ENCODE results near the gene MLLT10. TPM values are rescaled to one million over a fixed set of nuclear protein-coding genes. Genes with fewer than 3 reads are reported as not detected.

Gene MLLT10
- total and polyA plus RNA-seq, 2 donors (not counting 3 experiments of a cell fraction or from before 2014, with no cell fraction given), result 35.4 to 54.0 TPM

GRCh38 chr10:21626457-21627161 is 92.6 kb downstream of the MLLT10 start:
- no peaks in the 10 kb centered on the region for H3K27me3 ChIP-seq (ENCODE audit: control insufficient read depth in 2 of 2, insufficient read depth in 2 of 2, low read length in 2 of 2)
- no peak overlapping the region for H3K4me3 ChIP-seq (replicated peaks in 1 of 3; ENCODE audit: insufficient read depth in 1 of 3, low read depth in 1 of 3, low read length in 3 of 3)
- no peak overlapping the region for H2AFZ ChIP-seq (ENCODE audit: low read depth, low read length)
- DNase-seq (ENCODE audit: low read depth, low spot score) (no peak), FAIRE-seq (no peak)
- BruUV-seq (replicated peaks), result no TSS peak
- H4K20me1 ChIP-seq (replicated peaks; ENCODE audit: control insufficient read depth, extremely low read depth, insufficient read depth, low read length), result no peaks in the 10 kb centered on the region
- TF ChIP-seq, protein P1, sequence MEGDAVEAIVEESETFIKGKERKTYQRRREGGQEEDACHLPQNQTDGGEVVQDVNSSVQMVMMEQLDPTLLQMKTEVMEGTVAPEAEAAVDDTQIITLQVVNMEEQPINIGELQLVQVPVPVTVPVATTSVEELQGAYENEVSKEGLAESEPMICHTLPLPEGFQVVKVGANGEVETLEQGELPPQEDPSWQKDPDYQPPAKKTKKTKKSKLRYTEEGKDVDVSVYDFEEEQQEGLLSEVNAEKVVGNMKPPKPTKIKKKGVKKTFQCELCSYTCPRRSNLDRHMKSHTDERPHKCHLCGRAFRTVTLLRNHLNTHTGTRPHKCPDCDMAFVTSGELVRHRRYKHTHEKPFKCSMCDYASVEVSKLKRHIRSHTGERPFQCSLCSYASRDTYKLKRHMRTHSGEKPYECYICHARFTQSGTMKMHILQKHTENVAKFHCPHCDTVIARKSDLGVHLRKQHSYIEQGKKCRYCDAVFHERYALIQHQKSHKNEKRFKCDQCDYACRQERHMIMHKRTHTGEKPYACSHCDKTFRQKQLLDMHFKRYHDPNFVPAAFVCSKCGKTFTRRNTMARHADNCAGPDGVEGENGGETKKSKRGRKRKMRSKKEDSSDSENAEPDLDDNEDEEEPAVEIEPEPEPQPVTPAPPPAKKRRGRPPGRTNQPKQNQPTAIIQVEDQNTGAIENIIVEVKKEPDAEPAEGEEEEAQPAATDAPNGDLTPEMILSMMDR (IDR thresholded peaks at IDR 0.05; ENCODE audit: extremely low read depth in 1 of 2, insufficient read depth in 1 of 2, low read depth in 1 of 2, low read length in 2 of 2), result no peak
- TF ChIP-seq, protein P2, sequence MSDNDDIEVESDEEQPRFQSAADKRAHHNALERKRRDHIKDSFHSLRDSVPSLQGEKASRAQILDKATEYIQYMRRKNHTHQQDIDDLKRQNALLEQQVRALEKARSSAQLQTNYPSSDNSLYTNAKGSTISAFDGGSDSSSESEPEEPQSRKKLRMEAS (IDR thresholded peaks at IDR 0.05; ENCODE audit: insufficient read depth, insufficient read length), result no peak
- TF ChIP-seq JUN (IDR thresholded peaks at IDR 0.05; ENCODE audit: borderline replicate concordance, insufficient read depth, insufficient read length, low read depth) (no peak), EZH2 (IDR thresholded peaks at IDR 0.05; ENCODE audit: borderline replicate concordance, low read depth, low read length, severe bottlenecking) (no peak), GATA2 (IDR thresholded peaks at IDR 0.05; ENCODE audit: insufficient read depth, insufficient read length, low read depth, low read length) (no peak), POLR2A (IDR thresholded peaks at IDR 0.05; ENCODE audit: low read depth, low read length) (no peak), POLR2AphosphoS5 (IDR thresholded peaks at IDR 0.05; ENCODE audit: insufficient read depth, low read depth, low read length) (no peak), FOS (IDR thresholded peaks at IDR 0.05; ENCODE audit: borderline replicate concordance, insufficient read depth, low read length) (no peak)
- no peak overlapping the region for H3K9ac ChIP-seq (replicated peaks; ENCODE audit: extremely low read depth, insufficient read depth, low read length)
- H3K4me2 ChIP-seq (ENCODE audit: insufficient read depth, low read length), result no peak overlapping the region
- ChIA-PET CTCF (interaction anchor here (0.5 to 1.0 kb wide), 3 partner anchors 10 to 90 kb away, joined by 3 to 4 read pairs (median 3); no protein-coding TSS in a partner anchor), POLR2A (no interaction called here)
- dilution Hi-C loops (cut with MboI; ENCODE audit: extremely low pct_ligation_motif_present, low sequenced_read_pairs), result no loop called here
- H3K9me3 ChIP-seq (replicated peaks; ENCODE audit: control insufficient read depth, insufficient read depth, low read length), result no peaks in the 10 kb centered on the region
- no peaks in the 10 kb centered on the region for H3K4me1 ChIP-seq (ENCODE audit: control insufficient read depth, extremely low read depth, insufficient read depth, low read length)
- intact Hi-C loops (cut with micrococcal nuclease), result no loop called here
- no peaks in the 10 kb centered on the region for H3K36me3 ChIP-seq (ENCODE audit: control insufficient read depth in 2 of 2, extremely low read depth in 1 of 2, insufficient read depth in 2 of 2, low read length in 2 of 2)
- peaks cover 10% of the 10 kb centered on the region for H3K79me2 ChIP-seq (ENCODE audit: control insufficient read depth, insufficient read depth, low read length)
- no peak overlapping the region for H3K27ac ChIP-seq (ENCODE audit: insufficient read depth, low read depth, low read length)
- H3K9me1 ChIP-seq (replicated peaks; ENCODE audit: control insufficient read depth, extremely low read depth, insufficient read depth, low read length), result no peaks in the 10 kb centered on the region

Measured in endothelial cell of umbilical vein (primary cell).